NCI-H82 treated with DMSO at 0.1 percent for 48 hours (cell line): ENCODE data around the gene PLA2G4D.
A peak's percentile ranks its signal among the peaks of the same experiment; 100 is the strongest.

ENCODE experiments used
- DNase-seq: peaks from one replicate; lab custom pipeline; 2025; ENCODE audit not compliant: unreplicated experiment; lab: John Stamatoyannopoulos, UW

The PLA2G4D gene

GRCh38 chr15:42056934-42057798 is 37.2 kb downstream of the PLA2G4D start:
- peak; percentile 51 for DNase-seq

GRCh38 chr15:42053914-42054313 is 40.4 kb downstream of the PLA2G4D start:
- DNase-seq = no peak

- DNase-seq = no peak
Measured at GRCh38 chr15:42053010-42053409, 41.4 kb downstream of the PLA2G4D start.

- peak; percentile 22 for DNase-seq
Measured at GRCh38 chr15:42050484-42051255, 43.7 kb downstream of the PLA2G4D start.

GRCh38 chr15:42048821-42049200 is 45.6 kb downstream of the PLA2G4D start:
- DNase-seq = no peak

GRCh38 chr15:42048080-42048820 is 46.1 kb downstream of the PLA2G4D start:
- DNase-seq = no peak

- DNase-seq = no peak
Measured at GRCh38 chr15:42046597-42046996, 47.8 kb downstream of the PLA2G4D start.

GRCh38 chr15:42045211-42045615 is 49.1 kb downstream of the PLA2G4D start:
- DNase-seq = no peak

GRCh38 chr15:42042602-42043400 is 51.6 kb downstream of the PLA2G4D start:
- no peak for DNase-seq

- no peak for DNase-seq
Measured at GRCh38 chr15:42038401-42038800, 56.0 kb downstream of the PLA2G4D start.

GRCh38 chr15:42037656-42038055 is 56.7 kb downstream of the PLA2G4D start:
- DNase-seq = no peak

GRCh38 chr15:42036966-42037365 is 57.4 kb downstream of the PLA2G4D start:
- no peak for DNase-seq

- DNase-seq = no peak
Measured at GRCh38 chr15:42036112-42036905, 58.1 kb downstream of the PLA2G4D start.

GRCh38 chr15:42035435-42035761 is 59.0 kb downstream of the PLA2G4D start:
- no peak for DNase-seq

- no peak for DNase-seq
Measured at GRCh38 chr15:42034628-42035434, 59.5 kb downstream of the PLA2G4D start.

- no peak for DNase-seq
Measured at GRCh38 chr15:42033214-42033873, 61.0 kb downstream of the PLA2G4D start.

GRCh38 chr15:42032376-42033213 is 61.8 kb downstream of the PLA2G4D start:
- no peak for DNase-seq
